Adipose tissue (tissue), 3 donors: ENCODE measurements around the gene ARPP21. TPM values are rescaled to one million over a fixed set of nuclear protein-coding genes. Genes with fewer than 3 reads are reported as not detected.

ENCODE experiments used
- H3K27ac ChIP-seq: one replicate; pipeline ENCODE4 v1.5.1; 2013; ENCODE audit warnings: low read depth, low read length
- WGBS, 3 donors: extraction: QIAGEN DNeasy Blood & Tissue Kit; methylation state at CpG; one replicate each; pipeline ENCODE4 v1.1.7; 2013; 5-methylcytosine and 5-hydroxymethylcytosine counted together
- polyA plus RNA-seq, 3 donors: library from polyadenylated mRNA; stranded (reverse); fragments of 200-250 nt; gene quantifications; one replicate each; pipeline ENCODE4 v1.2.3, GENCODE V29; 2013
- donor health status: healthy with polysubstance abuse.
- donor health status: Bipolar disorder and iron deficiency.
- donor health status: healthy.

The ARPP21 gene
- polyA plus RNA-seq, 3 donors = 0.13 to 3.5 (median 0.16) TPM

DNA sequence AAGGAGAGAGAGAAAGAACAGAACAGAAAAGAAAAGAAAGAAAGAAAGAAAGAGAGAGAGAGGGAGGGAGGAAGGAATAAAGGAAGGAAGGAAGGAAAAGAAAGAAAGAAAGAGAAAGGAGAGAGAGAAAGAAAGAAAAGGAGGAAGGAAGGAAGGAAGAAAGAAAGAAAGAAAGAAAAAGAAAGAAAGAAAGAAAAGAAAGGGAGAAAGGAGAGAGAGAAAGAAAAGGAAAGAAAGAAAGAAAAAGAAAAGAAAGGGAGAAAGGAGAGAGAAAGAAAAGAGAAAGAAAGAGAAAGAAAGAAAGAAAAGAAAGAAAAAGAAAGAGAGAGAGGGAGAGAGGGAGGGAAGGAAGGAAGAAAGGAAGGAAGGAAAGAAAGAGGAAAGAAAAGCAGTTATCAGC is 108.8 kb downstream of the ARPP21 start:
- no peak overlapping the region for H3K27ac ChIP-seq

DNA sequence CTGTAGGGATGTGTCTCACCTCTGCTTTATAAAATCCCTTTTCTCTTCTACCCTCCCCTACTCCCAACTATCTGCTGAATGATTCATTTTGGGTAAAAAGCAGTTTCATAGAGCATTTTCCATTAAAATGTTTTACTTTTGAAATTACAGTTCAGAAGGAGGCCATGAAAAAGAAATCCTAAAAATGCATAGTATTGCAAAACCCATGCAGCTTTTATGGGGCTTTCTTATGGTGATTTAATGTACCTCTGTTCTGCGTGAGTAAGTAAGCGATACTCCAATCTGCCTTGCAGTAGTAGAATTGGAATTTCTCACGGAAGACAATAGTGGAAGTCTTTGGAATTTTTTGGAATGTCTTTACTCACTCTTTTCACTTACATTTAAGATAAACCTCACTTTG is 111.9 kb downstream of the ARPP21 start:
- 81 to 89% (median 85%) methylated on average over 3 of the region's 3 CpGs for WGBS, 3 donors
- no peak overlapping the region for H3K27ac ChIP-seq

DNA sequence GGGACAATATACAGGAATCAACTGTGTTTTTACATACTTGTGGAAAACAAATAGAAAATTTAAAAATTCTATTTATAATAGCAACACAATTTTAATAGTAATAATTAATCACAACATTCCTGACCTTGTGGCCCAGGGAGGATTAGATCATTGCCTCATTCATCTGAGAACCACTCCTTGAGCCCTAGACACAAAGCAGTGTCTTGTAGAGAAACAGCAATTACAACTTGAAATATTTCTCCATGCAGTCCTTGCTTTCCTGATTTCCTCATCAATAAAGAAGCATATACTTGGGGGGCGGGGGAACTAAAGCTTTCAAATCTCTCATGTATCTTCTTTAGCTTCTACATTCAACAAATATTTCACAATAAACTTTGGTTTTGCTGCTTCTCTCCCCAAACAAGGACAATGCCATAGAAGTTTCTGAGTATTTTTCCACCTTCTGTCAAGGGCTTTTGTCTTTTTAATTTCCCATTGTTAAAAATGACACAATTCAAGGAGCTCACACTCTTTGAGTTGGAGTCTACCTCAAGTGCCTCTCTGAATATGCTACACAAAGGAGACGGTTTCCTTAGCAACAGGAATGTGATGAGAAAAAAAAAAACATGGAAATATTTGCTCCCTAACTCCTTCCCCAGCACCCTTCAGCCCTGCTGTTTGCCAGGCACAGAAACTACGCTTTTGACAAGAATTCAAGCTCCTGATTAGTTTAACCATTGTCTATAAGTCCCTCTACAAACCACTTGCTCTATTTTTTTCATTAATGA is 118.8 kb downstream of the ARPP21 start:
- WGBS, 3 donors = 49 to 63% (median 57%) methylated on average over 3 of the region's 3 CpGs
- no peak overlapping the region for H3K27ac ChIP-seq

DNA sequence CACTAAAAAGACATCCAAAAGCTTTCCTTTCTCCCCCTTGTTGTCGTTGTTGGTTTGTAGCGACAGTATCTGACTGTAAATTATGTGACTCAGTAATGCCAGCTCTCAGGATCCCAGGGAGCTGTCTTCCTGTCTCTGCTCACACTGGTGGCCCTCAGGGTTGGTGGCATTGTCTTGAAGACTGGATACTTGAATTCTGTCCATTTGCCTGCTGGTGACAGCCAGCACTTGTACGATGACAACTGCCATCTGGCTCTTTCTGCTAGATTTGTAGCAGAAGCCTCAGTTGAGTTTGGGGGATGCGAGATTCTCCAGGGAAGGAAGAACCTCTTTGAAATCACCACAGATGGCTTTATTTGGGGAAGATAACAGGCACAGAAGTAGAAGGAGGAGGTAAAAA is 120.8 kb downstream of the ARPP21 start:
- no peak overlapping the region for H3K27ac ChIP-seq
- WGBS, 3 donors = 58 to 67% (median 63%) methylated on average over 4 of the region's 4 CpGs

GRCh38 chr3:35761311-35761710 is 122.0 kb downstream of the ARPP21 start:
- 71 to 88% (median 76%) methylated on average over 1 of the region's 1 CpG for WGBS, 3 donors
- no peak overlapping the region for H3K27ac ChIP-seq

- WGBS, 3 donors = 62 to 75% (median 68%) methylated on average over 2 of the region's 2 CpGs
- no peak overlapping the region for H3K27ac ChIP-seq
These were observed 133.2 kb downstream of the ARPP21 start for GRCh38 chr3:35772381-35773015.

DNA sequence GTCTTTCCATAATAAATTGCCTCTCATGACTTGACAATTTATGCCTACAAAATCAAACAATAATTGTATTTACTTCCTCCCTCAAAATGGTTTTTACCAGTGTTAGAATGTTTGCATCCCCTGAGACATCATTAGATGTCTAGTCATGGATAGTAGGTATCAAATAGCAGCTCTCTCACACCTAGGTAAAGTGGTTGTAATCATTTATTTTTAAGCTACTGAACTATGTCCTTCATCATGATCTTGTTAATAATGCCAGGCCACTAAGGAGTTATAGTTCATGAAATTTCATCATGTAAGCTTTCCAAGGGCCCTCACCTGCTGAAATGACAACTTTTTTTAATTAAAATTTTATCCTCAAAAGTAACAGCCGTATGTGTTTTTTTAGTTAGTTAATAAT is 134.1 kb downstream of the ARPP21 start:
- H3K27ac ChIP-seq = no peak overlapping the region
- 66 to 98% (median 91%) methylated on average over 1 of the region's 1 CpG for WGBS, 3 donors

DNA sequence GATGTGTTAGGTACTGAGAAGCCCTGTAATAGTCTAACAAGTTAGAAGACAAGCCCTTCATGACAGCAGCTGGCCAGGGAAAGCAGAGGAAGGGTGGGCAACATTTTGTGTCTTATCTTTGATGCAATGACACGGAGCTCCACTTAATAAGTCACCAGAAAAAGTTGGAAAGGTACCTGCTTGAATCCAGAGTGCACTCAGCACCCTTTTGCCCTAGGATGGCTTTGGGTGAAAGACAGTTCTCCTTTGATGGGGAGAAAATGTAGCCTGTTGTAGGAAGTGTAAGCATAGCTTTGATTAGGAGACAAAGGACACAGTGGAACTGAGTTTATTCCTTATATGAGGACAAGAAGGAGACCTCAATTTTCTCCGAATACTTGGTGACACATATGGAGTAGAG is 137.0 kb downstream of the ARPP21 start:
- 41 to 88% (median 78%) methylated on average over 2 of the region's 2 CpGs for WGBS, 3 donors
- H3K27ac ChIP-seq = no peak overlapping the region

GRCh38 chr3:35777065-35777464 is 137.7 kb downstream of the ARPP21 start:
- no peak overlapping the region for H3K27ac ChIP-seq
- 60 to 80% (median 78%) methylated on average over 2 of the region's 2 CpGs for WGBS, 3 donors

- WGBS, 3 donors = 37 to 54% (median 47%) methylated on average over 4 of the region's 4 CpGs
- H3K27ac ChIP-seq = no peak overlapping the region
These were observed 138.5 kb downstream of the ARPP21 start for GRCh38 chr3:35777563-35778554.

- H3K27ac ChIP-seq = no peak overlapping the region
These were observed 140.3 kb downstream of the ARPP21 start for GRCh38 chr3:35779611-35780010.

GRCh38 chr3:35780800-35781199 is 141.5 kb downstream of the ARPP21 start:
- WGBS, 3 donors = 18 to 58% (median 56%) methylated on average over 3 of the region's 3 CpGs
- no peak overlapping the region for H3K27ac ChIP-seq

DNA sequence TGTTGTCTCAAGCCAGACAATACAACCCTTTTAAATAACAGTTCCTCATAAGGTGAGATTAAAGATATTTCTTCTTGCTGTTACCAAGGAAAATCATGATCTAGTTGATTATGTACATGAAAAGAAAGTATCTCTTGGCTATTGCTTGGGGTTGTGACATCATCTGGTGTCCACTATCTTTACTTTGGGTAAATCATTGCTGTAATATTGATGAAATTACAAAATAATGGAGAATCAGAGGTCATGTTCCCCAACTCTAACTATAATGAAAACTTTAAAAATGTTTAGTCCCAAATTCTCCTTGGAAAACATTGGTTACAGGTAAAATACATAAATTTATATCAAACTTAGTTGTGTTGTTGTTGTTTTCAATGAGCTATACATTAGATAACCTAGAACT is 142.2 kb downstream of the ARPP21 start:
- no peak overlapping the region for H3K27ac ChIP-seq

DNA sequence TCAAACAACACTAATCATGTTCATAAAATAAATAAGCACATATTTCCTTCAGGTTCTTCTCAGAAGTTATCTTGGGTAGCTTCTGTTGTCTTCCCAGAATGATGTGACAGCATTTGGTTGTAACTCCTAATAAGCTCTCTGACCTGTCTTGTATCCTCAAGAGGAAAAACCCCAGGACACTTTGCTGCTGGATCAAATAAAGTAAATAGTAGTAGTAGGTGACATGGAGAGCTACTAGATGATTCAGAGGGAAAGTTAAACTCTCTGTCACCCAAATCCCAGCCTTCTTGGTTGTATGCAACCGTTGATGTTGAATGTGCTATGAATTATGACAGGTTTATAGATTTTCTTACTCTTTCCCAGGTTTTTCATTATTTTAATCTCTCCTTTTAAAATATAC is 143.0 kb downstream of the ARPP21 start:
- H3K27ac ChIP-seq = no peak overlapping the region
- 54 to 75% (median 71%) methylated on average over 1 of the region's 1 CpG for WGBS, 3 donors

DNA sequence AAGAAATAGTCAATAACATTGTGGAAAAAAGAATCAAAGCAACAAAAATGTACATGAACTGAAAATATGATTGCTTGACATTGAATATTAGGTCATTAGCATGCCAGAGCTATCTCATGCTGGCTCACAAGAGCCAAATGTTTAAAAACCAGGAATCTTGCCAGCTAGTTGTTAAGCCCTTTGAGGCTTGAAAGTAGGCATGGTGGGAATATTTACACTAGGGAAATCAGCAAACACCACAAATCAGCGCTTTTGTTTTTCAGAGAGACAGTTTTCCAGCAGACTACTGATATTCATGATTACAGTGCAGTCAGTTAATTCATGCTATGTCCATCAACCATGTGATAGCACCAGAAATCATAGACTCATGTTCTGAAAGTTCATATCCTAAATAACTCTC is 144.8 kb downstream of the ARPP21 start:
- H3K27ac ChIP-seq = no peak overlapping the region
- WGBS, 3 donors = 29 to 90% (median 84%) methylated on average over 1 of the region's 1 CpG

- H3K27ac ChIP-seq = no peak overlapping the region
- 70 to 85% (median 74%) methylated on average over 4 of the region's 4 CpGs for WGBS, 3 donors
These were observed 146.0 kb downstream of the ARPP21 start for GRCh38 chr3:35785234-35785888.

- WGBS, 3 donors = 59 to 72% (median 67%) methylated on average over 1 of the region's 1 CpG
These were observed 148.6 kb downstream of the ARPP21 start for GRCh38 chr3:35787936-35788335.

DNA sequence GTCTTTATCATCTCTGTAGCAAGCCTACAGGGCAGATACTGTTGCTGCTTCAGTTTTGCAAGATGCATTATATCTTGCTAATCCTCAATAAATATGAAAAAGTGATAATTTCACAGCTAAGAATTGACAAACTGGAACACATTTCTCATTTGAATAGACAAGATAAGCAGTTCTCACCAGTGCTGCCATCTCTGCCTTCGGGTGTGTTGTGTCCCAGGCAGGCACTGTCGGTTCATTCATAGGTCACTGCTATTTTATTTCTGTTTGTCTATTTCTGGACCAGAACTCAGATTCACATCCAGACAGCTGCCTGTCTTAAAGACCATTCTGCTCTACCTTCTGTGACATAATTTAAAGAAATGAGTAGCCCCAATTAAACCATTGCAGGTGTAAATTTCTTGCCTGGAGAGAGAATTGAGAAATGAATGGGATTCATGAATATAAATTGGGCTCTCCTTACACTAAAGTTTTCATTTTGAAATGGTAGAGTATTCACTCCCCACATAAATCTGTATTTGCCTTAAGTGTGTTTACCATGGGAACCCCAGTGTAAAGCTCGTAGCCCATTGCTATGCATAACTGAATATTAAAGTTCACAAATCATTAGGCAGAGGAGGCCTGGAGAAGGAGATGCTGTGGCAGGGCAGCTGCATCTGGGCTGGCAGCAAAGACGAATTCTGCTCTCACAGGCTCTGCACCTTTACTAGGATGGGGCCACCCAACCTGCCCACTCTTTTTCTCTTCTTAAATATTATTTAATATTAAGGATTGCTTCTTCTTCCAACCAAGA is 149.9 kb downstream of the ARPP21 start:
- no peak overlapping the region for H3K27ac ChIP-seq

More at GRCh38 chr3:35787936-35788335, 148.6 kb downstream of the ARPP21 start:
- no peak overlapping the region for H3K27ac ChIP-seq

More for the DNA sequence above, 149.9 kb downstream of the ARPP21 start:
- 45 to 71% (median 70%) methylated on average over 4 of the region's 4 CpGs for WGBS, 3 donors
